Measurements from ENCODE around the gene PTPN7.

PTPN7 gene

DNA sequence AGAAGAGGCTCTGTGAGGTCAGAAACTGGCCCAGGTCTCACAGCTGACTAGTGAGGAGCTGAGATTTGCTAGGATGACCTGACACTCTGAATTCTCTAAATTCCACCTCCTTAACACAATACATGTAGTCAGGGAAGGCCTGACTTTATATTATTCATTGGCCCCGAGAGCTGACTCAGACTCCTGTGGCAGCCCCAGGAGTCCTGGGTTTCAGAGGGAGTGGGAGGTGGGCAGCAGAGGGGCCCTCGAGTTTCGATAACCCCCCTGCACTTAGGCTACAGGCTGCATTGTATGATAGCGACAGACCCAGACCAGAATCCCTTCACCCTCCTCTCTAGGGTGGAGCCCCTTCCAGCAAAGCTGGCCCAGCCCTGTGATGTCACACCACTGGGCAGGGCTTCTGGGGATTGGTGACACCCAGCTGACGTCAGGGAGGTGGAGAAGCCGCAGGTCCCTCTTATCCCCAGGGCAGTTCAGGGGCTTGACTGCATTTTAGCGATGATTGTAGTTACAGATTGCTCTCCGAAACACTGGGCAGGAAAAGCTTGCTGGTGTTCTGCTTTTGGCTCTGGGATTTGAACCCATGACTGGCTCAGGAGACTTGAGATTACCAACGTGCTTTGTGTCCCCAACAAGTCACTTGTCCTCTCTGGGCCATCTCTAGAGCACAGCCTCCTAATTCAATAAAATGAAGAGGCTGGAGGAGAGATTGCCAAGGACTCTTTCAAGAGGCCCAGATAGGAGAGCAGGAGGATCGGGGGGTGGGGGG, 54.6 kb downstream of the PTPN7 start:
- peak overlapping the region; percentile 42 for H2BK5ac ChIP-seq (ENCODE audit: low read length)
- H3K27ac ChIP-seq (ENCODE audit: low read depth, low read length), result peak overlapping the region; percentile 18
- no peak overlapping the region for H3K4me2 ChIP-seq (ENCODE audit: low read length)
- H3K4me1 ChIP-seq (ENCODE audit: control insufficient read depth, low read depth, low read length), result peaks cover 2% of the 10 kb centered on the region
- no peaks in the 10 kb centered on the region for H3K79me1 ChIP-seq (ENCODE audit: low read length)
- H3K23ac ChIP-seq (ENCODE audit: low read length), result no peak overlapping the region
- peak overlapping the region; percentile 71 for H3K56ac ChIP-seq (ENCODE audit: low read length)
- H4K8ac ChIP-seq (ENCODE audit: low read depth, low read length), result no peak overlapping the region
- H2BK15ac ChIP-seq (replicated peaks; ENCODE audit: low read depth), result no peak overlapping the region
- H3K9ac ChIP-seq (ENCODE audit: low read length), result peak overlapping the region; percentile 38
- no peak overlapping the region for H2AK5ac ChIP-seq (ENCODE audit: low read length)
- no peaks in the 10 kb centered on the region for H3K79me2 ChIP-seq (ENCODE audit: control insufficient read depth, insufficient read depth, low read length)
- H3K36me3 ChIP-seq (ENCODE audit: control insufficient read depth, insufficient read depth, low read length), result no peaks in the 10 kb centered on the region
- H3K4ac ChIP-seq (ENCODE audit: low read depth, low read length), result no peak overlapping the region
- H3K27me3 ChIP-seq (ENCODE audit: insufficient read depth, low read length, poor library complexity), result no peaks in the 10 kb centered on the region
- no peak overlapping the region for H3K18ac ChIP-seq (ENCODE audit: low read length)
- no CpG with 5 or more reads among the region's 10 CpGs for WGBS (ENCODE audit: extremely low coverage, insufficient coverage, low lambda C conversion rate)
- H2BK120ac ChIP-seq (ENCODE audit: low read depth, low read length), result no peak overlapping the region
- H3K4me3 ChIP-seq (ENCODE audit: low read length), result no peak overlapping the region
- no peak overlapping the region for H4K5ac ChIP-seq (ENCODE audit: low read length)
- peak; percentile 97 for DNase-seq

- H3K56ac ChIP-seq (ENCODE audit: low read length), result no peak overlapping the region
- no peaks in the 10 kb centered on the region for H3K79me2 ChIP-seq (ENCODE audit: control insufficient read depth, insufficient read depth, low read length)
- H2AK5ac ChIP-seq (ENCODE audit: low read length), result no peak overlapping the region
- no peak overlapping the region for H2BK5ac ChIP-seq (ENCODE audit: low read length)
- H3K79me1 ChIP-seq (ENCODE audit: low read length), result no peaks in the 10 kb centered on the region
- no peak overlapping the region for H3K23ac ChIP-seq (ENCODE audit: low read length)
- no peak overlapping the region for H3K4me2 ChIP-seq (ENCODE audit: low read length)
- H3K9ac ChIP-seq (ENCODE audit: low read length), result no peak overlapping the region
- peaks cover 2% of the 10 kb centered on the region for H3K4me1 ChIP-seq (ENCODE audit: control insufficient read depth, low read depth, low read length)
- no peaks in the 10 kb centered on the region for H3K36me3 ChIP-seq (ENCODE audit: control insufficient read depth, insufficient read depth, low read length)
- H3K27ac ChIP-seq (ENCODE audit: low read depth, low read length), result no peak overlapping the region
- H2BK15ac ChIP-seq (replicated peaks; ENCODE audit: low read depth), result no peak overlapping the region
- H2BK120ac ChIP-seq (ENCODE audit: low read depth, low read length), result no peak overlapping the region
- H3K4ac ChIP-seq (ENCODE audit: low read depth, low read length), result no peak overlapping the region
- H4K8ac ChIP-seq (ENCODE audit: low read depth, low read length), result no peak overlapping the region
- DNase-seq, result no peak
- no peak overlapping the region for H4K5ac ChIP-seq (ENCODE audit: low read length)
- H3K4me3 ChIP-seq (ENCODE audit: low read length), result no peak overlapping the region
- no peak overlapping the region for H3K18ac ChIP-seq (ENCODE audit: low read length)
- WGBS (ENCODE audit: extremely low coverage, insufficient coverage, low lambda C conversion rate), result no CpG with 5 or more reads among the region's 10 CpGs
- no peaks in the 10 kb centered on the region for H3K27me3 ChIP-seq (ENCODE audit: insufficient read depth, low read length, poor library complexity)
These were observed 56.3 kb downstream of the PTPN7 start for GRCh38 chr1:202104073-202104472.

DNA sequence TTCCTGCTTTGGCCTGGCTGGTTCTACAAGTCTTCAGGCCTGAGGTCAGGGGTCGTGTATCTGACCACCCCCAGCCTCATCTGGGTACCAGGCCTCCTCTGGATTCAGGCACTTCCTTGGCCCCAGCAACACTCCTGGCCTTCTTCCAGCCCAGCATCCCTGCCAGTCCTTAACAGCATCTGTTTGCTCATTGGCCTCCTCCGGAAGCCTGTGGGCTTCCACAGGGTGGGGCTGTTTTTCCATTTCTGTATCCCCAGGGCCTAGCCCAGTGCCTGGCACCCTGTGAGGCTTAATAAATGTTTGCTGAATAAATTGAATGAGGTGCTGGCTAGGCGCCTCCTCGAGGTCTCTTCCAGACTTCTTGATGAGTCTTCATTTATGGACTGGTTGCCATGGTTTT, 59.2 kb downstream of the PTPN7 start:
- no CpG with 5 or more reads among the region's 4 CpGs for WGBS (ENCODE audit: extremely low coverage, insufficient coverage, low lambda C conversion rate)
- Histone ChIP-seq H3K23ac (ENCODE audit: low read length) (no peak overlapping the region), H4K8ac (ENCODE audit: low read depth, low read length) (no peak overlapping the region), H3K27ac (ENCODE audit: low read depth, low read length) (peak overlapping the region; percentile 59), H3K18ac (ENCODE audit: low read length) (peak overlapping the region; percentile 86), H2BK15ac (replicated peaks; ENCODE audit: low read depth) (no peak overlapping the region), H2AK5ac (ENCODE audit: low read length) (no peak overlapping the region), H3K56ac (ENCODE audit: low read length) (no peak overlapping the region), H3K9ac (ENCODE audit: low read length) (no peak overlapping the region), H3K4ac (ENCODE audit: low read depth, low read length) (peak overlapping the region; percentile 72), H3K4me1 (ENCODE audit: control insufficient read depth, low read depth, low read length) (peaks cover 2% of the 10 kb centered on the region), H4K5ac (ENCODE audit: low read length) (no peak overlapping the region), H3K27me3 (ENCODE audit: insufficient read depth, low read length, poor library complexity) (no peaks in the 10 kb centered on the region), H2BK120ac (ENCODE audit: low read depth, low read length) (peak overlapping the region; percentile 5), H3K36me3 (ENCODE audit: control insufficient read depth, insufficient read depth, low read length) (no peaks in the 10 kb centered on the region), H3K4me2 (ENCODE audit: low read length) (no peak overlapping the region), H3K4me3 (ENCODE audit: low read length) (no peak overlapping the region), H3K79me2 (ENCODE audit: control insufficient read depth, insufficient read depth, low read length) (no peaks in the 10 kb centered on the region), H3K79me1 (ENCODE audit: low read length) (no peaks in the 10 kb centered on the region), H2BK5ac (ENCODE audit: low read length) (peak overlapping the region; percentile 84)
- DNase-seq, result peak; percentile 53
